ENCODE measurements around the gene ELK1. TPM values are rescaled to one million over a fixed set of nuclear protein-coding genes. Genes with fewer than 3 reads are reported as not detected.

Gene ELK1
- total and polyA plus RNA-seq, 2 of the 8 experiments (the other 6 are each of a cell fraction or from before 2014, with no cell fraction given), result 31.9 to 42.2 TPM

DNA sequence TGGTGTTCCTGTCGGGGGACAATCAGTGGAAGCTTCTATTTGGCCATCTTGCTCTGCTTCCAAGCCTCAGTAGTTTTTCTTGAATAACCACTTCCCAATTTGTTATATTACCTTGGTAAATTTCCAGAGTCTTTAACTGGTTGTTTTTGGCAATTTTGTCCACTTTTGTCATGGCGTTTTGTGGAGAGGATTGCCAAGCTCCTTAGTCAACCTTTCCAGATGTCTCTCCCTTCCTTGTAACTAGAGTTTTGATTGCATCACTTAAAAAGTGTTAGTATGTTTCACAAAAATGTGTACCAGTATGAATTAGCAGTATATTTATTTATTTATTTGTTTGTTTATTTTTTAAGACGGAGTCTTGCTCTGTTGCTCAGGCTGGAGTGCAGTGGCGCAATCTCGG is 24.4 kb upstream of the ELK1 start:
- H3K14ac ChIP-seq (ENCODE audit: insufficient read length), result no peak overlapping the region
- H3K27me3 ChIP-seq (replicated peaks in 1 of 4; ENCODE audit: control insufficient read depth in 3 of 4, extremely low read depth in 1 of 4, insufficient read depth in 3 of 4, low read length in 3 of 4), result no peaks in the 10 kb centered on the region
- no peaks in the 10 kb centered on the region for H4K20me1 ChIP-seq (replicated peaks in 1 of 2; ENCODE audit: control insufficient read depth in 1 of 2, insufficient read depth in 2 of 2, low read length in 2 of 2)
- H2AK5ac ChIP-seq (ENCODE audit: low read depth, low read length), result no peak overlapping the region
- no peak overlapping the region for H3K4ac ChIP-seq (replicated peaks; ENCODE audit: insufficient read length, low read depth, low read length)
- H3K27ac ChIP-seq (ENCODE audit: low read depth, low read length), result no peak overlapping the region
- H3K56ac ChIP-seq (replicated peaks; ENCODE audit: insufficient read length, low read depth, low read length), result no peak overlapping the region
- no peak overlapping the region for H3K9ac ChIP-seq (replicated peaks in 1 of 4; ENCODE audit: extremely low read depth in 1 of 4, low read depth in 3 of 4, low read length in 3 of 4)
- H2BK20ac ChIP-seq (ENCODE audit: low read length), result no peak overlapping the region
- no peak overlapping the region for H2BK5ac ChIP-seq (ENCODE audit: low read depth, low read length)
- CTCF ChIA-PET (ENCODE audit: partially characterized antibody), result no interaction called here
- H3K23ac ChIP-seq (ENCODE audit: insufficient read length), result no peak overlapping the region
- no peak overlapping the region for H2BK12ac ChIP-seq (ENCODE audit: low read depth, low read length)
- no peaks in the 10 kb centered on the region for H3K79me1 ChIP-seq (ENCODE audit: low read depth, low read length)
- H2BK120ac ChIP-seq (replicated peaks; ENCODE audit: low read depth, low read length), result no peak overlapping the region
- no peak overlapping the region for H2BK15ac ChIP-seq (ENCODE audit: low read length)
- H3K4me2 ChIP-seq (ENCODE audit: insufficient read depth in 1 of 2, low read depth in 2 of 2, low read length in 2 of 2), result no peak overlapping the region
- no peak overlapping the region for H4K5ac ChIP-seq (ENCODE audit: insufficient read length, low read depth, low read length)
- no peak overlapping the region for H4K91ac ChIP-seq (replicated peaks; ENCODE audit: insufficient read length, low read length)
- no peaks in the 10 kb centered on the region for H3K9me3 ChIP-seq (ENCODE audit: insufficient read depth in 2 of 2, low read depth in 1 of 2, low read length in 1 of 2)
- no peak overlapping the region for H3K18ac ChIP-seq (ENCODE audit: extremely low read depth, low read length)
- H3K4me1 ChIP-seq (replicated peaks in 1 of 4; ENCODE audit: control insufficient read depth in 3 of 4, insufficient read depth in 4 of 4, low read length in 3 of 4), result no peaks in the 10 kb centered on the region
- no peak for TF ChIP-seq SIX5 (IDR thresholded peaks at IDR 0.05; ENCODE audit: low read depth, low read length)
- TF ChIP-seq BACH1 (IDR thresholded peaks at IDR 0.05; ENCODE audit: low read length), result no peak
- no peak for TF ChIP-seq YY1 (IDR thresholded peaks at IDR 0.05; ENCODE audit: low read depth, low read length)
- TF ChIP-seq TAF7 (optimal IDR thresholded peaks at IDR 0.05; ENCODE audit: borderline replicate concordance, low read depth, low read length), result no peak
- TF ChIP-seq, protein P1, sequence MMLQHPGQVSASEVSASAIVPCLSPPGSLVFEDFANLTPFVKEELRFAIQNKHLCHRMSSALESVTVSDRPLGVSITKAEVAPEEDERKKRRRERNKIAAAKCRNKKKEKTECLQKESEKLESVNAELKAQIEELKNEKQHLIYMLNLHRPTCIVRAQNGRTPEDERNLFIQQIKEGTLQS (IDR thresholded peaks at IDR 0.05; ENCODE audit: insufficient read depth, low read depth, low read length), result no peak
- TF ChIP-seq BCL11A (IDR thresholded peaks at IDR 0.05; ENCODE audit: low read depth in 2 of 2, low read length in 2 of 2), result no peak
- TF ChIP-seq RAD21 (IDR thresholded peaks at IDR 0.05 in 1 of 2, conservative IDR thresholded peaks at IDR 0.05 in 1 of 2; ENCODE audit: low read depth in 2 of 2, low read length in 2 of 2), result no peak
- TF ChIP-seq CBX5 (IDR thresholded peaks at IDR 0.05; ENCODE audit: low read depth, low read length), result no peak
- no peak for TF ChIP-seq ASH2L (IDR thresholded peaks at IDR 0.05; ENCODE audit: low read length)
- TF ChIP-seq JUN (IDR thresholded peaks at IDR 0.05; ENCODE audit: low read depth, low read length), result no peak
- no peak for TF ChIP-seq TBP (IDR thresholded peaks at IDR 0.05; ENCODE audit: low read depth, low read length)
- no peak for TF ChIP-seq EZH2 (IDR thresholded peaks at IDR 0.05; ENCODE audit: low read depth, low read length, severe bottlenecking)
- FAIRE-seq, result no peak
- POLR2A ChIA-PET (ENCODE audit: partially characterized antibody), result no interaction called here
- H3K79me2 ChIP-seq (ENCODE audit: control insufficient read depth in 1 of 2, insufficient read depth in 2 of 2, low read length in 2 of 2), result no peaks in the 10 kb centered on the region
- no peak overlapping the region for H4K8ac ChIP-seq (ENCODE audit: extremely low read depth, insufficient read depth, low read length)
- no peak overlapping the region for H2AFZ ChIP-seq (ENCODE audit: low read length)
- no peaks in the 10 kb centered on the region for H3K23me2 ChIP-seq (ENCODE audit: low read depth, low read length)
- H3K4me3 ChIP-seq (ENCODE audit: extremely low read depth in 1 of 4, insufficient read depth in 2 of 4, low read depth in 3 of 4, low read length in 4 of 4), result no peak overlapping the region
- DNase-seq (ENCODE audit: low read depth in 1 of 2, low spot score in 2 of 2), result no peak
- no peaks in the 10 kb centered on the region for H3K36me3 ChIP-seq (ENCODE audit: control insufficient read depth in 2 of 4, insufficient read depth in 4 of 4, low read length in 3 of 4)
- WGBS, 2 experiments (ENCODE audit: extremely low coverage in 1 of 2, insufficient coverage in 1 of 2, insufficient read length in 1 of 2, insufficient replicate concordance in 2 of 2, low coverage in 1 of 2, low lambda C conversion rate in 2 of 2, missing lambda C conversion rate in 1 of 2), result 87% methylated on average over 4 of the region's 5 CpGs; no CpG with 5 or more reads in 1 of the 2 experiments

Measured in H1 (cell line).